ENCODE data around the gene PUS7L.

GRCh38 chr12:43762596-43762995 lies 4.0 kb upstream of the PUS7L start:
- TF ChIP-seq CTCF (IDR thresholded peaks at IDR 0.05) (no peak), EZH2 (IDR thresholded peaks at IDR 0.05; ENCODE audit: borderline replicate concordance, insufficient read depth, low read depth, low read length, poor library complexity, severe bottlenecking) (no peak)
